Keratinocyte (primary cell): ENCODE data around the gene B3GALT4. TPM values are rescaled to one million over a fixed set of nuclear protein-coding genes. Genes with fewer than 3 reads are reported as not detected.

Experiments
- DNase-seq: peaks from one replicate; pipeline ENCODE4 v3.0.0-alpha.2; 2011; ENCODE audit warnings: low read depth, missing footprints, low spot score
- FAIRE-seq: peaks from 2 replicates; lab custom pipeline; 2011; peaks lifted over from hg19 to GRCh38; lab: Jason Lieb, UNC
- H2AFZ ChIP-seq: 2 replicates; pipeline ENCODE4 v1.6.0; 2012; ENCODE audit warnings: low read length, control low read depth, inconsistent platforms; ENCODE audit not compliant: control insufficient read depth
- H3K27ac ChIP-seq: 2 replicates; pipeline ENCODE4 v1.5.1; 2011; ENCODE audit warnings: low read length; ENCODE audit not compliant: control insufficient read depth, insufficient read depth
- H3K27me3 ChIP-seq: 3 replicates; pipeline ENCODE4 v1.6.0; 2011; ENCODE audit warnings: low read length; ENCODE audit not compliant: control insufficient read depth, insufficient read depth; ENCODE audit errors: extremely low read depth
- H3K36me3 ChIP-seq, 2 experiments: 2 replicates in 1 of 2; 3 replicates in 1 of 2; pipeline ENCODE4 v1.5.1; 2011; ENCODE audit warnings: low read length in 2 of 2, mild to moderate bottlenecking in 1 of 2; ENCODE audit not compliant: control insufficient read depth in 2 of 2, insufficient read depth in 2 of 2; ENCODE audit errors: extremely low read depth in 1 of 2
- H3K4me1 ChIP-seq: 3 replicates; pipeline ENCODE4 v1.5.1; 2011; ENCODE audit warnings: low read length; ENCODE audit not compliant: control insufficient read depth, insufficient read depth; ENCODE audit errors: extremely low read depth
- H3K4me2 ChIP-seq: 3 replicates; pipeline ENCODE4 v1.6.0; 2011; ENCODE audit warnings: low read depth, low read length; ENCODE audit not compliant: control insufficient read depth, insufficient read depth; ENCODE audit errors: extremely low read depth
- H3K4me3 ChIP-seq, 3 experiments: fragments of 200-600 bp in 1 of 3; sonication (generic) in 1 of 3; 2 replicates in 2 of 3; 3 replicates in 1 of 3; pipeline ENCODE4 v1.5.1; 2011 to 2016; ENCODE audit warnings: low read length in 3 of 3, mild to moderate bottlenecking in 3 of 3, control low read depth in 2 of 3, inconsistent platforms in 1 of 3, low read depth in 1 of 3, mixed read lengths in 1 of 3, mixed run types in 1 of 3, moderate library complexity in 1 of 3; ENCODE audit not compliant: control insufficient read depth in 2 of 3, insufficient read depth in 2 of 3; ENCODE audit errors: extremely low read depth in 1 of 3
- H3K79me2 ChIP-seq: 2 replicates; pipeline ENCODE4 v1.6.0; 2012; ENCODE audit warnings: low read length; ENCODE audit not compliant: control insufficient read depth, insufficient read depth
- H3K9ac ChIP-seq: 3 replicates; pipeline ENCODE4 v1.6.0; 2011; ENCODE audit warnings: low read length; ENCODE audit not compliant: control insufficient read depth, insufficient read depth; ENCODE audit errors: extremely low read depth
- H3K9me1 ChIP-seq: 3 replicates; pipeline ENCODE4 v1.6.0; 2011; ENCODE audit warnings: low read length; ENCODE audit not compliant: control insufficient read depth, insufficient read depth; ENCODE audit errors: extremely low read depth
- H3K9me3 ChIP-seq: 2 replicates; pipeline ENCODE4 v1.5.1; 2012; ENCODE audit warnings: low read depth, low read length; ENCODE audit not compliant: control insufficient read depth
- H4K20me1 ChIP-seq: 3 replicates; pipeline ENCODE4 v1.6.0; 2011; ENCODE audit warnings: low read length; ENCODE audit not compliant: control insufficient read depth, insufficient read depth; ENCODE audit errors: extremely low read depth
- EZH2 ChIP-seq: IDR thresholded peaks from one replicate; pipeline ENCODE4 v1.6.1; 2012; ENCODE audit warnings: inconsistent platforms, mild to moderate bottlenecking, low read length, moderate library complexity
- dilution Hi-C: fragments of 300-500 bp; cut with MboI; formaldehyde crosslinking; loops from one replicate; pipeline ENCODE4 v1.7.0; 2020; ENCODE audit warnings: low sequenced_read_pairs; ENCODE audit not compliant: extremely low pct_ligation_motif_present
- polyA plus RNA-seq, 5 experiments: library from polyadenylated mRNA; depleted of rRNA in 3 of 5; stranded (reverse) in 3 of 5; stranded (forward) in 1 of 5; unstranded in 1 of 5; fragments of >200 nt; gene quantifications; 1 replicate in 1 of 5; 2 replicates in 3 of 5; 3 replicates in 1 of 5; pipeline versions ENCODE4 v1.2.1 to v1.2.3, GENCODE V29; 2011 to 2012; ENCODE audit warnings: missing spikeins in 2 of 5, low read depth in 1 of 5, low replicate concordance in 1 of 5
- TF ChIP-seq, protein P1 (sequence below), 3 experiments: IDR thresholded peaks in 1 of 3; conservative IDR thresholded peaks in 1 of 3; optimal IDR thresholded peaks in 1 of 3; 2 replicates in 2 of 3; 3 replicates in 1 of 3; pipeline versions ENCODE3 to v1.5.1; 2011; ENCODE audit warnings: low read length in 3 of 3, mild to moderate bottlenecking in 3 of 3, moderate library complexity in 2 of 3, control low read depth in 1 of 3, inconsistent platforms in 1 of 3; ENCODE audit not compliant: insufficient read depth in 2 of 3; ENCODE audit errors: extremely low read depth in 1 of 3

The B3GALT4 gene
- polyA plus RNA-seq, 1 donor (not counting 4 experiments of a cell fraction or from before 2014, with no cell fraction given): 0.31 TPM

DNA sequence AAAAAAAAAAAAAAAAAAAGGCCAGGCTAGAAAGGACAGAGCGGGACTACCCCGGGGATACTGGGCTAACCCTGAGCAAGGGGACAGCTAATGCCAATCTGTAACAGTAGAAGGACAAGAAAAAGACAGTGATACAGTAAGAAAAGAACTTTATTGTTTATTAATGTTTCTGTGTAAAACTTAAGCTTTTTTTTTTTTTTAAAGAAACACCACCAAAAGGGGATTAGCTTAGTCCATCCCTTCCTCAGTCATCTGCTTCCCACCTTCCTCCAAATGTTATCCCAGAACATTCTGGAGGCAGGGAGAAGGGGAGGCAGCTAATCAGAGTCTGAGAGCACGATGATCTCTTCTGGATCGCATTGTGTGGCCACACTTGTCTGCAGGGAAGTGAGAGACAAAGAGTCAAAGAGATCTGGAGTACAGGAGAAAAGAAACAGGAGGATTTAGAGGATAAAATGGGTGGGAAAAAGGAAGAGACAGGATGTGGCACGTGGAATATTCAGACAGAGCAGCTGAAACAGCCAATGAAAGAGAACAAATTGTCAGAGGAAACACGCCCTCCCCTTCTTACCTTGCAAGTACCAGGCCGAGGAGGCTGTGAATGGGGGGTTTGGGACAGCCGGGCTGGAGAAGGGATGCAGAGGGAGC lies 41.6 kb downstream of the B3GALT4 start:
- FAIRE-seq (no peak), DNase-seq (no peak)
- Histone ChIP-seq H4K20me1 (no peaks in the 10 kb centered on the region), H3K27ac (peak overlapping the region; percentile 70), H3K79me2 (peaks cover 45% of the 10 kb centered on the region), H2AFZ (no peak overlapping the region), H3K4me1 (peaks cover 43% of the 10 kb centered on the region), H3K4me3 (peak overlapping the region; percentile 48 to 72 (median 72)), H3K9me3 (no peaks in the 10 kb centered on the region), H3K9me1 (no peaks in the 10 kb centered on the region), H3K4me2 (peak overlapping the region; percentile 73), H3K9ac (peak overlapping the region; percentile 77), H3K27me3 (no peaks in the 10 kb centered on the region), H3K36me3 (peaks cover 22 to 30% of the 10 kb centered on the region in 2 experiments)
- TF ChIP-seq, protein P1, sequence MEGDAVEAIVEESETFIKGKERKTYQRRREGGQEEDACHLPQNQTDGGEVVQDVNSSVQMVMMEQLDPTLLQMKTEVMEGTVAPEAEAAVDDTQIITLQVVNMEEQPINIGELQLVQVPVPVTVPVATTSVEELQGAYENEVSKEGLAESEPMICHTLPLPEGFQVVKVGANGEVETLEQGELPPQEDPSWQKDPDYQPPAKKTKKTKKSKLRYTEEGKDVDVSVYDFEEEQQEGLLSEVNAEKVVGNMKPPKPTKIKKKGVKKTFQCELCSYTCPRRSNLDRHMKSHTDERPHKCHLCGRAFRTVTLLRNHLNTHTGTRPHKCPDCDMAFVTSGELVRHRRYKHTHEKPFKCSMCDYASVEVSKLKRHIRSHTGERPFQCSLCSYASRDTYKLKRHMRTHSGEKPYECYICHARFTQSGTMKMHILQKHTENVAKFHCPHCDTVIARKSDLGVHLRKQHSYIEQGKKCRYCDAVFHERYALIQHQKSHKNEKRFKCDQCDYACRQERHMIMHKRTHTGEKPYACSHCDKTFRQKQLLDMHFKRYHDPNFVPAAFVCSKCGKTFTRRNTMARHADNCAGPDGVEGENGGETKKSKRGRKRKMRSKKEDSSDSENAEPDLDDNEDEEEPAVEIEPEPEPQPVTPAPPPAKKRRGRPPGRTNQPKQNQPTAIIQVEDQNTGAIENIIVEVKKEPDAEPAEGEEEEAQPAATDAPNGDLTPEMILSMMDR (optimal IDR thresholded peaks at IDR 0.05 in 1 of 3, IDR thresholded peaks at IDR 0.05 in 1 of 3, conservative IDR thresholded peaks at IDR 0.05 in 1 of 3; ENCODE audit: extremely low read depth in 1 of 3, insufficient read depth in 2 of 3, low read length in 3 of 3): no peak
- no peak for TF ChIP-seq EZH2
- dilution Hi-C loops: no loop called here

DNA sequence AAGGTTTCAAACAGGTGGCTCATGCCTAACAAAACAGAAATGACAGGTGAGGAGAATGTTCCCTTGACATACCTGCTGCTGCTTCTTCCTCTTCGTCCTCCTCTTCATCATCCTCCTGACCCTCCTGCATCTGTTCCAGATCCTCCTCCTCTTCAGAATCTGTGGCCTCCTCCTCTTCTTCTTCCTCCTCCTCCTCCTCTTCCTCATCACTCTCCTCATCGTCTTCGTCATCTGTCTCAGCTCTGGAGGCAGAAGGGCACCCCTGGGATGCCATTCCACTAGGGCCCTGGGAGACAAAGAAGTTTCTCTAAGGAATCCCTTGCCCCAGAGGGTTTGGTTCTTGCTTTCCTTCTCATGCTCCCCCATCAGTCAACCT lies 43.0 kb downstream of the B3GALT4 start:
- dilution Hi-C loops: no loop called here
- Histone ChIP-seq H3K9me1 (no peaks in the 10 kb centered on the region), H3K9ac (peak overlapping the region; percentile 31), H2AFZ (no peak overlapping the region), H3K4me3 (no peak overlapping the region), H3K27me3 (no peaks in the 10 kb centered on the region), H3K27ac (peak overlapping the region; percentile 80), H3K36me3 (peaks cover 22 to 30% of the 10 kb centered on the region in 2 experiments), H3K79me2 (peaks cover 41% of the 10 kb centered on the region), H3K9me3 (no peaks in the 10 kb centered on the region), H3K4me2 (peak overlapping the region; percentile 94), H4K20me1 (no peaks in the 10 kb centered on the region), H3K4me1 (peaks cover 46% of the 10 kb centered on the region)
- DNase-seq (no peak), FAIRE-seq (no peak)
- no peak for TF ChIP-seq EZH2
- TF ChIP-seq, protein P1 (optimal IDR thresholded peaks at IDR 0.05 in 1 of 3, IDR thresholded peaks at IDR 0.05 in 1 of 3, conservative IDR thresholded peaks at IDR 0.05 in 1 of 3; ENCODE audit: extremely low read depth in 1 of 3, insufficient read depth in 2 of 3, low read length in 3 of 3): no peak
